ELF-1 (cell line): Measurements from ENCODE around the gene TRA2A.
"Not testable (repeated sequence)": the region's sequence is repeated elsewhere in the genome, so short reads cannot be mapped to it uniquely, and the experiment has no call there.

Source experiments
- DNase-seq: peaks from one replicate; pipeline ENCODE4 v3.0.0-alpha.2; 2016; ENCODE audit warnings: low read depth, low spot score

The TRA2A gene

GRCh38 chr7:23494009-23494408, 37.8 kb downstream of the TRA2A start:
- no peak for DNase-seq

GRCh38 chr7:23491502-23491901, 40.3 kb downstream of the TRA2A start:
- DNase-seq, result no peak

DNA sequence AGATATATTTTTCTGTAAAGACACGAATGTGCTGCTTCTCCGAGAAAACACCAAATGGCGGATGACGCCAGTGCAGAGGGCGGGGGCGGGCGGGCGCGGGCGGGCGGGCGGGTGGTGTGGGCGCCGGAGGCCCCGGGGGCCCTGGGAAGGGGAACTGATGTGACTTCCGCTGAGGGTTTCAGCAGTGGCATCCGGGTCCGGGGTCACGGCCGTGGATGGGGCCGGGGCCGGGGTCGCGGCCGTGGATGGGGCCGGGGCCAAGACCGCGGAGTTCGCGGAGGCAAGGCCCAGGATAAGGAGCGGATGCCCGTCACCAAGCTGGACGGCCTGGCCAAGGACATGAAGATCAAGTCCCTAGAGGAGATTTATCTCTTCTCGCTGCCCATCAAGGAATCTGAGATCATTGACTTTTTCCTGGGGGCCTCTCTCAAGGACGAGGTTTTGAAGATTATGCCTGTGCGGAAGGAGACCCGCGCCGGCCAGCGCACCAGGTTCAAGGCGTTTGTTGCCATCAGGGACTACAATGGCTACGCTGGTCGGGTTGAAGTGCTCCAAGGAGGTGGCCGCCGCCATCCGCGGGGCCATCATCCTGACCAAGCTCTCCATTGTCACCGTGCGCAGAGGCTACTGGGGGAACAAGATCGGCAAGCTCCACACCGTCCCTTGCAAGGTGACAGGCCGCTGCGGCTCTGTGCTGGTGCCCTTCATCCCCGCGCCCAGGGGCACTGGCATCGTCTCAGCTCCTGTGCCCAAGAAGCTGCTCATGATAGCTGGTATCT, 41.2 kb downstream of the TRA2A start:
- peak; percentile 68 for DNase-seq

DNA sequence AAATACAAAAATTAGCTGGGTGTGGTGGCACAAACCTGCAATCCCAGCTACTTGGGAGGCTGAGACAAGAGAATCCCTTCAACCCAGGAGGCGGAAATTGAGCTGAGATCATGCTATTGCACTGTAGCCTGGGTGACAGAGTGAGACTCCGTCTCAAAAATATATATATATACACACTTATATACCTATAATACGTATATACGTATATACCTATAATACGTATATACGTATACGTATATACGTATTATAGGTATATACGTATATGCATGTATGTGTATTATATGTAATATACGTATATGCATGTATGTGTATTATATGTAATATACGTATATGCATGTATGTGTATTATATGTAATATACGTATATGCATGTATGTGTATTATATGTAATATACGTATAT, 43.1 kb downstream of the TRA2A start:
- DNase-seq, result not testable (repeated sequence)

- no peak for DNase-seq
Measured at GRCh38 chr7:23487670-23488069, 44.1 kb downstream of the TRA2A start.

GRCh38 chr7:23486002-23486773, 45.6 kb downstream of the TRA2A start:
- DNase-seq, result peak; percentile 58

GRCh38 chr7:23482686-23483085, 49.1 kb downstream of the TRA2A start:
- no peak for DNase-seq

- DNase-seq, result no peak
Measured at GRCh38 chr7:23477962-23478866, 53.6 kb downstream of the TRA2A start.

DNA sequence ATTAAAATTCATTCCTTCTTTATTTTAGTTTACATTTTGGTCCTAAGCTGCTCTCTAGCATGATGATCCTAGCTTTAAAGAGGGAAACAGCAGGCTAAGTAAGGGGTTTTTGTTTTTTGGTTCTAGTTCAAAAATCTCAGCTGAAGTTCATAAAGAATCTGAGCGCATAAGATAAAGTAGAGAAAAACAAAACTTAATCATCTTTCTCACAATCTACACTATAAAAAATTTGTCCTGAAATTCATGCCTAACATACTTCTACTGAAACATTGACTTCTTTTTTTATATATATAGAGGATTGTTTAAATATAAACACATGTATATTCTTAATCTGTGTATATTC, 54.7 kb downstream of the TRA2A start:
- no peak for DNase-seq

- DNase-seq, result no peak
Measured at GRCh38 chr7:23476286-23477156, 55.3 kb downstream of the TRA2A start.

DNA sequence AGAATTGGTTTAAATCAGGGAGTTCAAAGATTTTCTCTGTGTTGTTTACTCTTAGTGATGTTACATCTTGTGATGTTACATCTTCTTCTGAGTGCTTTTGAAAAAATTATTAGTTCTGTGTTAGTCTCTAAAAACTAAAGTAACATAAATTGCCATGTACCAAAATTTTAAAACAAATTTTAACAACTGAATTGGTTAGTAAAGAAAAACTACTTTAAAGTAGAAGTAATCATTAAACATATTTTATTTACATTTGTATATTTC, 56.3 kb downstream of the TRA2A start:
- DNase-seq, result no peak

- DNase-seq, result no peak
Measured at GRCh38 chr7:23474829-23475575, 56.8 kb downstream of the TRA2A start.

GRCh38 chr7:23474094-23474828, 57.5 kb downstream of the TRA2A start:
- DNase-seq, result peak; percentile 99

GRCh38 chr7:23473844-23474093, 58.0 kb downstream of the TRA2A start:
- no peak for DNase-seq

DNA sequence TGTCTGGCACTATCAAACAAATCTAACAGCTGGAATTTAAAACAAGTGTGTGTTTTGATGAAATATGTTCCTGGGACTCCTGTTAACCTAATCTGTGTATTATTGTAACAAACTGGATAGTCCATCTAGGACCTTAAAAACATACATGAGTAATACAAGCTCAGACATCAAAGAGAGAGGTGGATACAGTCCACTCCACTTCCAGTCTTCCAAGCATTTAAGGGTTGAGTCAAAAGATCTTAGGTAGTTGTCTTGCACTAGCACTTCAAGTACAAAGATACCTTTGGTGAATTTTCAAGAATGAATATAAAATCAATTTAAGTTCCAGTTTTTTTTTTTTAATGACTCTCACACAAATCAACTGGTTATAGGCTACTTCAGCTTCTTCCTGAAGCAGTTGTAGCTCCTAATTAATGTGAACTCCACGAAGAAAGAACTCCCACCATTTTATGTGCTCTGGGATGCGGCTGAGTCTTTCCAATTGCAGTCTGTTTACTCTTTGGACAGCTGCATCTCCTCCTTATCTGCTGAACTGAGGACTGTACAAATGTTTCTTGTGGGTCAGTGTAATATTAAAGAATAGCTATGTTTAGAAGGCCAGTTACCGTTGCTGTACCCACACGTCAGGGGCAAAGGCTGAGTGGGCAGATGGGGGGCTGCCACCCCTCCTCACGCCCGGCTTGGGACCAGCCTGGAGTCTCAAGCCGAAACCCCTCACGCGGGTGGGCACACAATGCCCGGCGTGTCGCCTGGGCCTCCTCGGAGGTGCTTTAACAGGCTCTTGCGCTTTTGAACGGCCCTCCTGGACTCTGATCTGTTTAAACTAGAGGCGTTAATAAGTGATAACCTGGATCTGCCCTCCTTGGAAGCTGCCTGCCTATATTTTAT, 58.6 kb downstream of the TRA2A start:
- no peak for DNase-seq

DNA sequence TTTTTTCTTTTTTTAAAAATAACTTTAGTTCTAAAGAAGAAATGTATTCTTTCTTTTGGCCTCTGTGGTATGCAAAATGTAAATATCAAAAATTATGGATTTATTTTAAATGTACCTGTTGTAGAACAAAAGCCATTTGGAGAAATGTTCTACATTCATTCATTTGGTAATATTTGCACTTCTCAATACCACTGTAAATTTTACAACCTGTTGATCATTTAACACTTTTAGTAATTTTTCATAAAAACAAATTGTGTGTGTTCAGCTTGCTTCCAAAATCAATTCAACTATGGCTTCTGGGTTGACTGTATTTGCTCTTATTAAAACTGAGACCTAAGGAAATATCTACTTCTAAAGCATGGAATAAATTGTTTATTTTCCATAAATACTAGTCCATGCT, 59.2 kb downstream of the TRA2A start:
- DNase-seq, result no peak

DNA sequence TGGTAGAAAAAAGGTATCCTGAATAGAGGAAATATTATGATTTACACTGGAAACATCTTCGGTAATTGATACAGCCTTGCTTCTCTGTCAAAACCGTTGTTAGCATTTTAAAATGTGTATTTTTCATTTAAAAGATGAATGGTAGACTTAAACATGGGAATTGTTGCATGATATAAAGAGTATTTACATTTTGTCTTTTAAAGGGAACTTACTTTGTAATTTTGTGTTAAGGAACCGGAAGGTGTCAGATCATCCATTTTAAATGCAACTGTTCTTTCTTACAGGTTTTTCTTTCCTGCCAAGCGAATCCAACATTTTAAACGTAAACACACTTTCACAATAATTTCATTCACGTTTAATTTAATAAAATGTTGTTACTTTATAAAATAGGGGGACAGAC, 59.7 kb downstream of the TRA2A start:
- no peak for DNase-seq

DNA sequence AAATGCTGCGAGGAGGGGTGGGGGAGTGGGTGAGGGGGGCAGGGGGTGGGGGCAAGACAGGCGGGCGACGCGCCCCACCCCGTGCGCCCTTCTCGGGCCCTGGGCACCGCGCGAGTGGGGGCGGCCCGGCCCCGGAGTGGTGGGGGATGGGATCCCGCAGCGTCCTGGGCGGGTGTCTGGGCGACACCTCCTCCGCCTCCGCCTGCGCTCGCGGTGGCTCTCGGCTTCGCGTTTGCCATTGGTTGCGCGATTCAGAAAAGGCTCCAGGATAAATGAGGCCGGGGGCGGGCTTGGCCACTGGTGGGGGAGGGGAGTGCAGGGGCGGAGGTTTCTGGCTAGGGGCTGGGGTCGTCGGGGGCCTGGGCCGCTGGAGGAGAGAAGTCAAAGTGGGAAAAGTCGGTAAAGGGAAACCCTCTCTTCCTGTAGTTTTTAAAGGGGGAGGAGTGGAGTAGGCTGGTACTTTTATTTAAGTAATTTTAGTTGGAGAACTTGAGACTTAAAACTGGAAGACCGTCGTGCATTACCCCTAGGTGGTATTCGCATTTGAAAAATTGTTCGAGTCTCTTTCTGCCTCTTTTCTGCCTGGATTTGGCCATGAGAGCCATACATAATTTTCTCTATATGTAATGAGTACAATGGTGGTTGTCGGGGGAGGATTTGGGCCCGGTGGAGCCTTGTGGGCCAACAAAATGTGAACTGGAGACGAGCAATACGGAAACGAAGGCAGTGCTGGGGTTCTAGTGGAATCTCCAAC, 60.5 kb downstream of the TRA2A start:
- DNase-seq, result peak; percentile 91
